ENCODE results near the gene RAB17.

DNA sequence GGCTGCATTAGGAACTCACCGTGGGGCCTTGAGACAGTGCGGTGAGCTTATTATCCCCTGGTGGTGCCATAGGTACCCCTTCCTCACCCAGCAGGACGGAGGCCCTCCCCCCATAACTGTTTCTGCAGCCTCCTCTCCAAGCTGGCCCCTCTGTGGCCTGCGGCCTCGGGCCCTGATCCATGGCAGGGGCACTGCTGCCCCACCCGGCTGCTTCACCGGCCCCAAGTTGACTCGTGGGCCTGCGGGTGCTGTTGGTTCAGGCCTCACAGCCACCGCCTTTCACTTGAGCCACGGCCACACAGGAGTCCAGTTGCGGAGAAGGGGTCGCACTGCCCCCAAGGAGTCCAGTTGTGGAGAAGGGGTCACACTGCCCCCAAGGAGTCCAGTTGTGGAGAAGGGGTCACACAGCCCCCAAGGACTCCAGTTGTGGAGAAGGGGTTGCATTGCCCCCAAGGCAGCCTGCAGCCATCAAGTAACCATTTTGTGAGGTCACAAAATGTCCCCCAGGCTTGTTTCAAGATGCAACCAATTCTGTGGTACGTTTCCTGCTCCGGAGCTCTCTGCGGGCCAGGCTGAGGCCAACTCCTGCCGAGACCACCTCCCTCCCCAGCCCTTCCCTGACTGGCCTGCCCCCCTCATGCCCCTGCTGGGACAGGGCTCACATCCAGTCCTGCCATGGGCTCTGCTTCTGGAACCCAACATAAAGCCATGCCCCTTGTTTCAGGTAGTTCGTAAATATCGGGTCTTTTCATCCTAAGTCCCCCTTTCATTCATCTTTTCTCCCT, 41.5 kb upstream of the RAB17 start:
- TF ChIP-seq CEBPB (IDR thresholded peaks at IDR 0.05; ENCODE audit: low read depth) (no peak), POLR2A (IDR thresholded peaks at IDR 0.05; ENCODE audit: borderline replicate concordance, extremely low read depth, insufficient read depth, insufficient read length) (no peak), POLR2AphosphoS5 (IDR thresholded peaks at IDR 0.05; ENCODE audit: low read depth, low read length) (no peak)
- TF ChIP-seq, protein P1, sequence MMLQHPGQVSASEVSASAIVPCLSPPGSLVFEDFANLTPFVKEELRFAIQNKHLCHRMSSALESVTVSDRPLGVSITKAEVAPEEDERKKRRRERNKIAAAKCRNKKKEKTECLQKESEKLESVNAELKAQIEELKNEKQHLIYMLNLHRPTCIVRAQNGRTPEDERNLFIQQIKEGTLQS (IDR thresholded peaks at IDR 0.05) = no peak
- TF ChIP-seq, protein P2, sequence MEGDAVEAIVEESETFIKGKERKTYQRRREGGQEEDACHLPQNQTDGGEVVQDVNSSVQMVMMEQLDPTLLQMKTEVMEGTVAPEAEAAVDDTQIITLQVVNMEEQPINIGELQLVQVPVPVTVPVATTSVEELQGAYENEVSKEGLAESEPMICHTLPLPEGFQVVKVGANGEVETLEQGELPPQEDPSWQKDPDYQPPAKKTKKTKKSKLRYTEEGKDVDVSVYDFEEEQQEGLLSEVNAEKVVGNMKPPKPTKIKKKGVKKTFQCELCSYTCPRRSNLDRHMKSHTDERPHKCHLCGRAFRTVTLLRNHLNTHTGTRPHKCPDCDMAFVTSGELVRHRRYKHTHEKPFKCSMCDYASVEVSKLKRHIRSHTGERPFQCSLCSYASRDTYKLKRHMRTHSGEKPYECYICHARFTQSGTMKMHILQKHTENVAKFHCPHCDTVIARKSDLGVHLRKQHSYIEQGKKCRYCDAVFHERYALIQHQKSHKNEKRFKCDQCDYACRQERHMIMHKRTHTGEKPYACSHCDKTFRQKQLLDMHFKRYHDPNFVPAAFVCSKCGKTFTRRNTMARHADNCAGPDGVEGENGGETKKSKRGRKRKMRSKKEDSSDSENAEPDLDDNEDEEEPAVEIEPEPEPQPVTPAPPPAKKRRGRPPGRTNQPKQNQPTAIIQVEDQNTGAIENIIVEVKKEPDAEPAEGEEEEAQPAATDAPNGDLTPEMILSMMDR (IDR thresholded peaks at IDR 0.05 in 2 of 3, conservative IDR thresholded peaks at IDR 0.05 in 1 of 3; ENCODE audit: borderline replicate concordance in 1 of 3, insufficient read depth in 1 of 3, low read depth in 2 of 3, low read length in 2 of 3) = no peak
- TF ChIP-seq, protein P3, sequence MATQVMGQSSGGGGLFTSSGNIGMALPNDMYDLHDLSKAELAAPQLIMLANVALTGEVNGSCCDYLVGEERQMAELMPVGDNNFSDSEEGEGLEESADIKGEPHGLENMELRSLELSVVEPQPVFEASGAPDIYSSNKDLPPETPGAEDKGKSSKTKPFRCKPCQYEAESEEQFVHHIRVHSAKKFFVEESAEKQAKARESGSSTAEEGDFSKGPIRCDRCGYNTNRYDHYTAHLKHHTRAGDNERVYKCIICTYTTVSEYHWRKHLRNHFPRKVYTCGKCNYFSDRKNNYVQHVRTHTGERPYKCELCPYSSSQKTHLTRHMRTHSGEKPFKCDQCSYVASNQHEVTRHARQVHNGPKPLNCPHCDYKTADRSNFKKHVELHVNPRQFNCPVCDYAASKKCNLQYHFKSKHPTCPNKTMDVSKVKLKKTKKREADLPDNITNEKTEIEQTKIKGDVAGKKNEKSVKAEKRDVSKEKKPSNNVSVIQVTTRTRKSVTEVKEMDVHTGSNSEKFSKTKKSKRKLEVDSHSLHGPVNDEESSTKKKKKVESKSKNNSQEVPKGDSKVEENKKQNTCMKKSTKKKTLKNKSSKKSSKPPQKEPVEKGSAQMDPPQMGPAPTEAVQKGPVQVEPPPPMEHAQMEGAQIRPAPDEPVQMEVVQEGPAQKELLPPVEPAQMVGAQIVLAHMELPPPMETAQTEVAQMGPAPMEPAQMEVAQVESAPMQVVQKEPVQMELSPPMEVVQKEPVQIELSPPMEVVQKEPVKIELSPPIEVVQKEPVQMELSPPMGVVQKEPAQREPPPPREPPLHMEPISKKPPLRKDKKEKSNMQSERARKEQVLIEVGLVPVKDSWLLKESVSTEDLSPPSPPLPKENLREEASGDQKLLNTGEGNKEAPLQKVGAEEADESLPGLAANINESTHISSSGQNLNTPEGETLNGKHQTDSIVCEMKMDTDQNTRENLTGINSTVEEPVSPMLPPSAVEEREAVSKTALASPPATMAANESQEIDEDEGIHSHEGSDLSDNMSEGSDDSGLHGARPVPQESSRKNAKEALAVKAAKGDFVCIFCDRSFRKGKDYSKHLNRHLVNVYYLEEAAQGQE (IDR thresholded peaks at IDR 0.05; ENCODE audit: low read depth) = no peak
